Metanephros (tissue), 2 donors: ENCODE results near the gene LGSN. TPM values are rescaled to one million over a fixed set of nuclear protein-coding genes. Genes with fewer than 3 reads are reported as not detected.

Experiments
- small RNA-seq: library from RNA; depleted of rRNA; stranded (forward); fragments of <200 nt; gene quantifications from one replicate; pipeline ENCODE3, GENCODE V24; 2014; ENCODE audit warnings: low replicate concordance
- total RNA-seq: library from RNA; depleted of rRNA; stranded (reverse); fragments of >200 nt; gene quantifications from one replicate; pipeline ENCODE4 v1.2.3, GENCODE V29; 2014

Gene LGSN, protein sequence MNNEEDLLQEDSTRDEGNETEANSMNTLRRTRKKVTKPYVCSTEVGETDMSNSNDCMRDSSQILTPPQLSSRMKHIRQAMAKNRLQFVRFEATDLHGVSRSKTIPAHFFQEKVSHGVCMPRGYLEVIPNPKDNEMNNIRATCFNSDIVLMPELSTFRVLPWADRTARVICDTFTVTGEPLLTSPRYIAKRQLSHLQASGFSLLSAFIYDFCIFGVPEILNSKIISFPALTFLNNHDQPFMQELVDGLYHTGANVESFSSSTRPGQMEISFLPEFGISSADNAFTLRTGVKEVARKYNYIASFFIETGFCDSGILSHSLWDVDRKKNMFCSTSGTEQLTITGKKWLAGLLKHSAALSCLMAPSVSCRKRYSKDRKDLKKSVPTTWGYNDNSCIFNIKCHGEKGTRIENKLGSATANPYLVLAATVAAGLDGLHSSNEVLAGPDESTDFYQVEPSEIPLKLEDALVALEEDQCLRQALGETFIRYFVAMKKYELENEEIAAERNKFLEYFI
- total RNA-seq, result 0.41 TPM

GRCh38 chr6:63319939-63320338 is at the start of gene LGSN:
TSS of gene LGSN (minus strand) at chr6:63319983. CDS start at chr6:63319943, 40 bp downstream.

Small RNAs within 50 kb of the gene (small RNA-seq; reads per million reads assigned to genes)
- not detected for gene SPTLC1P3

Other genes with a start within 250 kb of the LGSN start
- not detected for gene FKBP1C, start 108.5 kb downstream of the LGSN start, total RNA-seq